Measurements from ENCODE around the gene ACOT4. TPM values are rescaled to one million over a fixed set of nuclear protein-coding genes. Genes with fewer than 3 reads are reported as not detected.

ACOT4 gene
- polyA plus RNA-seq, 1 experiment: 0.67 TPM

DNA sequence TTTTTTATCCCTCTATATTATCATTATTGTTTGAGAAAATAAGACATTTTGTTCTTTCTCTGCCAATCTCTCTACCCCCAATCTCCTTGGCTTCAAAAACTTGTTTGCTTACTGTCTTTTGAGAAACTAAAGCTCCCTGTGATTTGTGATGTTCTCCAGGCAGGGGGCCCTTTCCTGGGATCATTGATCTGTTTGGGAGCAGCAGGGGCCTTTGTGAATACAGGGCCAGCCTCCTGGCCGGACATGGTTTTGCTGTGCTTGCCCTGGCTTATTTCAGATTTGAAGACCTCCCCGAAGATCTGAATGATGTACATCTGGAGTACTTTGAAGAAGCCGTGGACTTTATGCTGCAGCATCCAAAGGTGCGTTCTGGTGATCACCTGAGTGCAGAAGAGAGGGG lies 25.2 kb downstream of the ACOT4 start:
- Histone ChIP-seq H3K27me3 (ENCODE audit: control insufficient read depth, insufficient read depth, low read length) (no peaks in the 10 kb centered on the region), H3K36me3 (ENCODE audit: control insufficient read depth, insufficient read depth, low read length) (no peaks in the 10 kb centered on the region), H3K4me3 (ENCODE audit: low read depth, low read length) (no peak overlapping the region)
- TF ChIP-seq, protein P1, sequence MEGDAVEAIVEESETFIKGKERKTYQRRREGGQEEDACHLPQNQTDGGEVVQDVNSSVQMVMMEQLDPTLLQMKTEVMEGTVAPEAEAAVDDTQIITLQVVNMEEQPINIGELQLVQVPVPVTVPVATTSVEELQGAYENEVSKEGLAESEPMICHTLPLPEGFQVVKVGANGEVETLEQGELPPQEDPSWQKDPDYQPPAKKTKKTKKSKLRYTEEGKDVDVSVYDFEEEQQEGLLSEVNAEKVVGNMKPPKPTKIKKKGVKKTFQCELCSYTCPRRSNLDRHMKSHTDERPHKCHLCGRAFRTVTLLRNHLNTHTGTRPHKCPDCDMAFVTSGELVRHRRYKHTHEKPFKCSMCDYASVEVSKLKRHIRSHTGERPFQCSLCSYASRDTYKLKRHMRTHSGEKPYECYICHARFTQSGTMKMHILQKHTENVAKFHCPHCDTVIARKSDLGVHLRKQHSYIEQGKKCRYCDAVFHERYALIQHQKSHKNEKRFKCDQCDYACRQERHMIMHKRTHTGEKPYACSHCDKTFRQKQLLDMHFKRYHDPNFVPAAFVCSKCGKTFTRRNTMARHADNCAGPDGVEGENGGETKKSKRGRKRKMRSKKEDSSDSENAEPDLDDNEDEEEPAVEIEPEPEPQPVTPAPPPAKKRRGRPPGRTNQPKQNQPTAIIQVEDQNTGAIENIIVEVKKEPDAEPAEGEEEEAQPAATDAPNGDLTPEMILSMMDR (IDR thresholded peaks at IDR 0.05; ENCODE audit: insufficient read depth, low read depth, low read length): no peak
- ChIA-PET CTCF (interaction anchor here (0.6 to 1.6 kb wide), 2 partner anchors 9 to 11 kb away, joined by 3 to 6 read pairs; no protein-coding TSS in a partner anchor), POLR2A (no interaction called here)
- no peak for DNase-seq (ENCODE audit: low read depth)

DNA sequence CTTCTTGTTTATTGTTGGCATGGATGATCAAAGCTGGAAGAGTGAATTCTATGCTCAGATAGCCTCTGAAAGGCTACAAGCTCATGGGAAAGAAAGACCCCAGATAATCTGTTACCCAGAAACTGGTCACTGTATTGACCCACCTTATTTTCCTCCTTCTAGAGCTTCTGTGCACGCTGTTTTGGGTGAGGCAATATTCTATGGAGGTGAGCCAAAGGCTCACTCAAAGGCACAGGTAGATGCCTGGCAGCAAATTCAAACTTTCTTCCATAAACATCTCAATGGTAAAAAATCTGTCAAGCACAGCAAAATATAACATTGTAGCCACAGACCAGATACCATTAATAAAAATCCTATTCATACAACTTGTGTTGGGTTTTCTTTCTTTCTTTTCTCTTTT lies 27.9 kb downstream of the ACOT4 start:
- no peak for DNase-seq (ENCODE audit: low read depth)
- no peak overlapping the region for H3K4me3 ChIP-seq (ENCODE audit: low read depth, low read length)
- H3K27me3 ChIP-seq (ENCODE audit: control insufficient read depth, insufficient read depth, low read length): no peaks in the 10 kb centered on the region
- no peaks in the 10 kb centered on the region for H3K36me3 ChIP-seq (ENCODE audit: control insufficient read depth, insufficient read depth, low read length)
- ChIA-PET POLR2A (no interaction called here), CTCF (interaction anchor here (1.5 kb wide), 2 partner anchors 14 to 107 kb away, joined by 3 to 5 read pairs; no protein-coding TSS in a partner anchor)
- TF ChIP-seq, protein P1 (IDR thresholded peaks at IDR 0.05; ENCODE audit: insufficient read depth, low read depth, low read length): no peak

DNA sequence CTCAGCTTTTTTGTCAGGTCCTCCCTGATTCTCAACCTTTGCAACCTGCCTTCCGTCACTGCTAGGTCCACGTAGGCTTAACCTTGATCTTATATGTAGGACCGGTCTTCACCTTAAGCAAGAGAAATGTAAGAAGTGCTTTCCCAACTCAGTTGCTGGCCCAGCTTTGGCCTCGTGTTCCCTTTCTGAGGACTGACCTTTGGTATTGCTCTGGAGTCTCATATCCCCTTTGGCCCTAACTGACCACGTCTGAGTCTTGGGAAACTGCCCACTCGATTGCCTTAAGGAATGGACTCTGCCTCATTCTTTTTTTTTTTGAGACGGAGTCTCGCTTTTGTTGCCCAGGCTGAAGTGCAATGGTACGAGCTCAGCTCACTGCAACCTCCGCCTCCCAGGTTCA lies 28.6 kb downstream of the ACOT4 start:
- no peak for DNase-seq (ENCODE audit: low read depth)
- Histone ChIP-seq H3K27me3 (ENCODE audit: control insufficient read depth, insufficient read depth, low read length) (no peaks in the 10 kb centered on the region), H3K36me3 (ENCODE audit: control insufficient read depth, insufficient read depth, low read length) (no peaks in the 10 kb centered on the region), H3K4me3 (ENCODE audit: low read depth, low read length) (no peak overlapping the region)
- POLR2A ChIA-PET: no interaction called here
- TF ChIP-seq, protein P1 (IDR thresholded peaks at IDR 0.05; ENCODE audit: insufficient read depth, low read depth, low read length): no peak
- CTCF ChIA-PET: no interaction called here

DNA sequence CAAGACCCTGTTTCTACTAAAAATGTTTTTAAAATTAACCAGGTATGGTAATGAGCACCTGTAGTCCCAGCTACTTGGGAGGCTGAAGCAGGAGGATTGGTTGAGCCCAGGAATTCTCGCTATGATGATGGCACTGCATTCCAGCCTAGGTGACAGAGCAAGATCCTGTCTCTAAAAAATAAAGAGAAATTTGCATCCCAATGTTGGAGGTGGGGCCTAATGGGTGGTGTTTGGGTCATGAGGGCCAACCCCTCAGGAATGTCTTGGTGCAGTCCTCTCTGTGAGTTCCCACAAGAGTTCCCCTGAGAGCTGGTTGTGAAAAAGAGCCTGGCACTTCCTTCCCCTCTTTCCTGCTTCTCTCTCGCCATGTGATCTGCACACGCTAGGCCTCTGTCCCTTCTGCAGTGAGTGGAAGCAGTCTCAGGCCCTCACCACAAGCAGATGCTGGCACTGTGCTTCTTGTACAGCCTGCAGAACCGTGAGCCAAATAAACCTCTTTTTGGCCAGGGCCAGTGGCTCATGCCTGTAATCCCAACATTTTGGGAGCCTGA lies 31.9 kb downstream of the ACOT4 start:
- Histone ChIP-seq H3K36me3 (ENCODE audit: control insufficient read depth, insufficient read depth, low read length) (no peaks in the 10 kb centered on the region), H3K4me3 (ENCODE audit: low read depth, low read length) (no peak overlapping the region), H3K27me3 (ENCODE audit: control insufficient read depth, insufficient read depth, low read length) (no peaks in the 10 kb centered on the region)
- no peak for DNase-seq (ENCODE audit: low read depth)
- ChIA-PET CTCF (no interaction called here), POLR2A (no interaction called here)
- TF ChIP-seq, protein P1 (IDR thresholded peaks at IDR 0.05; ENCODE audit: insufficient read depth, low read depth, low read length): no peak

DNA sequence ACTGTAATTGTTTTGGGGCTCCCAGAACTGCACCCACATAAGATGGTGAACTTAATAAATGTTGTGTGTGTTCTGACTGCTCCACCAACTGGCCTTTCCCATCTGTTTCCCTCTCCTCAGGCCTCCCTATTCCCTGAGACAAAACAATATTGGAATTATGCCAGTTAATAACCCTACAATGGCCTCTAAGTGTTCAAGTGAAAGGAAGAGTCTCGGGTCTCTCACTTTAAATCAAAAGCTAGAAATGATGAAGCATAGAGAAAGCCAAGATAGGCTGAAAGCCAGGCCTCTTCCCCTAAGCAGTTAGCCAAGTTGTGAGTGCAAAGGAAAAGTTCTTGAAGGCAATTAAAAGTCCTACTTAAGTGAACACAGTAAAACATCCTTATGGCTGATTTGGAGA lies 34.0 kb downstream of the ACOT4 start:
- DNase-seq (ENCODE audit: low read depth): no peak
- Histone ChIP-seq H3K4me3 (ENCODE audit: low read depth, low read length) (no peak overlapping the region), H3K27me3 (ENCODE audit: control insufficient read depth, insufficient read depth, low read length) (no peaks in the 10 kb centered on the region), H3K36me3 (ENCODE audit: control insufficient read depth, insufficient read depth, low read length) (no peaks in the 10 kb centered on the region)
- POLR2A ChIA-PET: no interaction called here
- CTCF ChIA-PET: interaction anchor here (0.6 to 2.0 kb wide), 3 partner anchors 10 to 118 kb away, joined by 3 to 7 read pairs (median 6); no protein-coding TSS in a partner anchor
- TF ChIP-seq, protein P1 (IDR thresholded peaks at IDR 0.05; ENCODE audit: insufficient read depth, low read depth, low read length): no peak
